ENCODE results near the gene UBE2I.

- TF ChIP-seq CTCF (conservative IDR thresholded peaks at IDR 0.05) (no peak), EZH2 (IDR thresholded peaks at IDR 0.05; ENCODE audit: low read depth) (no peak)
Observed at GRCh38 chr16:1343428-1344242, 34.2 kb downstream of the UBE2I start.
